Cardiac muscle cell (in vitro differentiated cells and primary cell): ENCODE results near the gene CLEC20A. TPM values are rescaled to one million over a fixed set of nuclear protein-coding genes. Genes with fewer than 3 reads are reported as not detected.

Source experiments
- DNase-seq, 2 donors: peaks; one replicate each; pipeline versions ENCODE4 v3.0.0 to v3.0.0-alpha.2; 2010 to 2017; ENCODE audit warnings: low read depth in 1 of 2, low spot score in 1 of 2
- H3K27ac ChIP-seq: fragments of 200-600 bp; sonication (generic); 2 replicates; pipeline ENCODE4 v1.5.1; 2016
- H3K27me3 ChIP-seq: fragments of 200-600 bp; sonication (generic); 2 replicates; pipeline ENCODE4 v1.6.0; 2016; ENCODE audit warnings: control low read depth
- H3K36me3 ChIP-seq: fragments of 200-600 bp; sonication (generic); 2 replicates; pipeline ENCODE4 v1.5.1; 2016; ENCODE audit warnings: control low read depth
- H3K4me1 ChIP-seq: fragments of 200-600 bp; sonication (generic); 2 replicates; pipeline ENCODE4 v1.8.1; 2017; ENCODE audit warnings: low read depth, mild to moderate bottlenecking, mixed run types
- H3K4me3 ChIP-seq: fragments of 200-600 bp; sonication (generic); 2 replicates; pipeline ENCODE4 v1.5.1; 2016; ENCODE audit warnings: mild to moderate bottlenecking
- H3K9me3 ChIP-seq: fragments of 200-600 bp; sonication (generic); 2 replicates; pipeline ENCODE4 v1.5.1; 2017; ENCODE audit warnings: low read depth, mild to moderate bottlenecking, control low read depth
- CTCF ChIP-seq: IDR thresholded peaks from 2 replicates; pipeline ENCODE4 v1.5.1; 2012; ENCODE audit warnings: low read depth, mild to moderate bottlenecking, low read length
- polyA plus RNA-seq: library from polyadenylated mRNA; unstranded; fragments of >200 nt; fragmentation: Nextera tagmentation; extraction: Ambion mirVana; gene quantifications from 2 replicates; pipeline ENCODE4 v1.2.1, GENCODE V29; 2016
- total RNA-seq: library from RNA; depleted of rRNA; stranded (reverse); fragments of >200 nt; gene quantifications from 2 replicates; pipeline ENCODE4 v1.2.3, GENCODE V29; 2016

The CLEC20A gene
- total and polyA plus RNA-seq, 2 experiments from 2014 or later, result not detected

- H3K27ac ChIP-seq, result no peak overlapping the region
- H3K4me1 ChIP-seq, result no peaks in the 10 kb centered on the region
- no peak for TF ChIP-seq CTCF
- no peaks in the 10 kb centered on the region for H3K27me3 ChIP-seq
- H3K9me3 ChIP-seq, result no peaks in the 10 kb centered on the region
- H3K36me3 ChIP-seq, result no peaks in the 10 kb centered on the region
- no peak for DNase-seq
- H3K4me3 ChIP-seq, result no peak overlapping the region
These were observed 1.2 kb upstream of the CLEC20A start for GRCh38 chr1:178497903-178498478.

- TF ChIP-seq CTCF, result no peak
- Histone ChIP-seq H3K4me3 (no peak overlapping the region), H3K27ac (no peak overlapping the region), H3K9me3 (no peaks in the 10 kb centered on the region), H3K4me1 (no peaks in the 10 kb centered on the region), H3K36me3 (no peaks in the 10 kb centered on the region), H3K27me3 (no peaks in the 10 kb centered on the region)
- DNase-seq, result no peak
These were observed 889 bp downstream of the CLEC20A start for GRCh38 chr1:178495741-178496409.

GRCh38 chr1:178495158-178495557, 1.6 kb downstream of the CLEC20A start:
- no peaks in the 10 kb centered on the region for H3K36me3 ChIP-seq
- H3K4me3 ChIP-seq, result no peak overlapping the region
- DNase-seq, result no peak
- no peak for TF ChIP-seq CTCF
- H3K27me3 ChIP-seq, result no peaks in the 10 kb centered on the region
- no peak overlapping the region for H3K27ac ChIP-seq
- H3K4me1 ChIP-seq, result no peaks in the 10 kb centered on the region
- H3K9me3 ChIP-seq, result no peaks in the 10 kb centered on the region

GRCh38 chr1:178494569-178494971, 2.2 kb downstream of the CLEC20A start:
- Histone ChIP-seq H3K27ac (no peak overlapping the region), H3K4me1 (no peaks in the 10 kb centered on the region), H3K4me3 (no peak overlapping the region), H3K27me3 (no peaks in the 10 kb centered on the region), H3K36me3 (no peaks in the 10 kb centered on the region), H3K9me3 (no peaks in the 10 kb centered on the region)
- TF ChIP-seq CTCF, result no peak
- no peak for DNase-seq

- Histone ChIP-seq H3K9me3 (no peaks in the 10 kb centered on the region), H3K27me3 (no peaks in the 10 kb centered on the region), H3K4me1 (no peaks in the 10 kb centered on the region), H3K4me3 (no peak overlapping the region), H3K36me3 (no peaks in the 10 kb centered on the region), H3K27ac (no peak overlapping the region)
- no peak for DNase-seq
- TF ChIP-seq CTCF, result no peak
These were observed 3.4 kb downstream of the CLEC20A start for GRCh38 chr1:178493301-178493741.
